Measurements from ENCODE around the gene GAMT. TPM values are rescaled to one million over a fixed set of nuclear protein-coding genes. Genes with fewer than 3 reads are reported as not detected.

GAMT gene
- 2.4 and 26.9 TPM in 2 replicates for total RNA-seq

GRCh38 chr19:1401138-1401888 lies at the start of gene GAMT:
GAMT (minus strand) TSS chr19:1401542; CDS start chr19:1401476, 66 bp downstream.

GRCh38 chr19:1449467-1450442 lies 48.4 kb upstream of the GAMT start, which contains the start of gene APC2:
APC2 (plus strand) TSS chr19:1450121; CDS start chr19:1453002, 2,881 bp downstream.

GRCh38 chr19:1438035-1438932 lies 36.9 kb upstream of the GAMT start, which contains the start of gene RPS15:
RPS15 (plus strand) TSS chr19:1438396; CDS start chr19:1438426, 30 bp downstream.

GRCh38 chr19:1407528-1408299 lies 6.4 kb upstream of the GAMT start, which contains the start of gene DAZAP1:
DAZAP1 (plus strand) TSS chr19:1407586; CDS start chr19:1407774, 188 bp downstream.

GRCh38 chr19:1383312-1384084 lies 17.8 kb downstream of the GAMT start, which contains the start of gene NDUFS7:
NDUFS7 (plus strand) TSS chr19:1383907; CDS start chr19:1383927, 20 bp downstream.

Other genes with a start within 250 kb of the GAMT start
- gene SBNO2, start 227.3 kb downstream of the GAMT start, total RNA-seq, result 23.2 and 120 TPM in 2 replicates
- 110 and 132 TPM in 2 replicates for gene STK11, start 195.8 kb downstream of the GAMT start, total RNA-seq
- 2.4 and 6.0 TPM in 2 replicates for gene CBARP, start 163.5 kb downstream of the GAMT start, total RNA-seq
- 6.5 and 28.9 TPM in 2 replicates for gene ATP5F1D, start 159.8 kb downstream of the GAMT start, total RNA-seq
- 32.1 and 46.6 TPM in 2 replicates for gene MIDN, start 153.0 kb downstream of the GAMT start, total RNA-seq
- 82.7 and 181 TPM in 2 replicates for gene CIRBP, start 132.2 kb downstream of the GAMT start, total RNA-seq
- 22.5 and 35.5 TPM in 2 replicates for gene FAM174C, start 126.0 kb downstream of the GAMT start, total RNA-seq
- not detected in 2 replicates for gene EFNA2, start 115.7 kb downstream of the GAMT start, total RNA-seq
- 64.0 and 67.3 TPM in 2 replicates for gene NDUFS7, start 17.6 kb downstream of the GAMT start, total RNA-seq
- gene DAZAP1, start 6.0 kb upstream of the GAMT start, total RNA-seq, result 58.0 and 108 TPM in 2 replicates
- 288 and 442 TPM in 2 replicates for gene RPS15, start 36.9 kb upstream of the GAMT start, total RNA-seq
- gene APC2, start 48.6 kb upstream of the GAMT start, total RNA-seq, result 0.14 and 0.34 TPM in 2 replicates
- gene C19orf25, start 77.7 kb upstream of the GAMT start, total RNA-seq, result 29.7 and 32.3 TPM in 2 replicates
- 0.68 and 1.2 TPM in 2 replicates for gene PCSK4, start 88.8 kb upstream of the GAMT start, total RNA-seq
- 1.4 and 4.2 TPM in 2 replicates for gene REEP6, start 89.6 kb upstream of the GAMT start, total RNA-seq
- 3.1 and 8.6 TPM in 2 replicates for gene ADAMTSL5, start 111.5 kb upstream of the GAMT start, total RNA-seq
- not detected in 2 replicates for gene PLK5, start 122.5 kb upstream of the GAMT start, total RNA-seq
- 34.9 and 56.7 TPM in 2 replicates for gene MEX3D, start 166.8 kb upstream of the GAMT start, total RNA-seq
- 85.4 and 101 TPM in 2 replicates for gene MBD3, start 191.3 kb upstream of the GAMT start, total RNA-seq
- gene UQCR11, start 203.9 kb upstream of the GAMT start, total RNA-seq, result 53.5 and 116 TPM in 2 replicates